ENCODE results near the gene WDR46. TPM values are rescaled to one million over a fixed set of nuclear protein-coding genes. Genes with fewer than 3 reads are reported as not detected.

The WDR46 gene
- total RNA-seq, 6 experiments from 2014 or later, result 71.0 to 89.9 (median 74.6) TPM

DNA sequence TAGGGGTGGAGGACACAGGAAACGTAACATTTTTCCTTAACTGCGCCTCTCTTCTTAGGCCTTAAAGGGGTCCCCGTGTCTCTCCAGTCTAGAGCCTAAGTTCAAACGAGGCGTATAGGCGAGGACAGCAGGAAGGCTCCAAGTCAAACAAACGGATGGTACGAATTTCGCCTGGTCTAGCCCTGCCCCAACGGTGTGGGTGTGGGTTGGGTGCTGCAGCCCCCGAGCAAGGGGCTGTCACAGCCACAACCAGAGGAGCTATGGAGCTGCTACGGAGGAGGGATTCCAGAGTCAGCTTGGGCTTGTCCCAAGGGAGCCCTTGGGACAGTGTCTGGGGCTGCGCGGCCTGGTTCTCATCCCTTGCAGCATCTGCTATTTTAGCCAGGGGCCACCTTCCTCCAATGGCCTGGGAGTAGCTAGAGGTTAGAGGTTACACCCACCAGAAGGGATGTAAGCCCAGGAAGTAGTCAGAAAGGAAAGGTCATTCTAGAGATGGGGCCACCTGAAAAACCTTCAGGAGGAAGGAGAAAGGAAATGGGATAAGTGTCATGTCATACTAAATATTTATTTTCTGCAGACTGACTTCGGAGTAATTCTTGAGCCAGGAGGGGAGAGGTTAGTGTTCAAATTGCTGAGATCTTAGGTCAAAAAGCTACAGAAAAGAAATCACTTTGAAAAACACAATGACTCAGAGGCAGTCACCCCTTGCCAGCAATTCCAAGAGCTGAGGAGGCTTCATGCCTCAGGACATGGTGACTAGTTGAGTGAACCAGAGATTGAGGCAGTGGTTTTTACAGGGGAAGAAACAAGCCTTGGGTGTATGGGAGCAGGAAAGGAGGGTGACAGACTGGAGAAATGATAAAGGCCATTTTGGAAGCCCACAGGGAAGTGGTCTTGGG lies 39.1 kb downstream of the WDR46 start:
- peak overlapping the region; percentile 89 for H3K4me3 Mint-ChIP-seq
- peak overlapping the region; percentile 99 for H3K27ac Mint-ChIP-seq
- H3K9me3 Mint-ChIP-seq, result no peaks in the 10 kb centered on the region
- H3K4me1 Mint-ChIP-seq (ENCODE audit: low read depth), result peaks cover 62% of the 10 kb centered on the region
- TF ChIP-seq, protein P1, sequence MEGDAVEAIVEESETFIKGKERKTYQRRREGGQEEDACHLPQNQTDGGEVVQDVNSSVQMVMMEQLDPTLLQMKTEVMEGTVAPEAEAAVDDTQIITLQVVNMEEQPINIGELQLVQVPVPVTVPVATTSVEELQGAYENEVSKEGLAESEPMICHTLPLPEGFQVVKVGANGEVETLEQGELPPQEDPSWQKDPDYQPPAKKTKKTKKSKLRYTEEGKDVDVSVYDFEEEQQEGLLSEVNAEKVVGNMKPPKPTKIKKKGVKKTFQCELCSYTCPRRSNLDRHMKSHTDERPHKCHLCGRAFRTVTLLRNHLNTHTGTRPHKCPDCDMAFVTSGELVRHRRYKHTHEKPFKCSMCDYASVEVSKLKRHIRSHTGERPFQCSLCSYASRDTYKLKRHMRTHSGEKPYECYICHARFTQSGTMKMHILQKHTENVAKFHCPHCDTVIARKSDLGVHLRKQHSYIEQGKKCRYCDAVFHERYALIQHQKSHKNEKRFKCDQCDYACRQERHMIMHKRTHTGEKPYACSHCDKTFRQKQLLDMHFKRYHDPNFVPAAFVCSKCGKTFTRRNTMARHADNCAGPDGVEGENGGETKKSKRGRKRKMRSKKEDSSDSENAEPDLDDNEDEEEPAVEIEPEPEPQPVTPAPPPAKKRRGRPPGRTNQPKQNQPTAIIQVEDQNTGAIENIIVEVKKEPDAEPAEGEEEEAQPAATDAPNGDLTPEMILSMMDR (IDR thresholded peaks at IDR 0.05), result no peak
- peaks cover 6% of the 10 kb centered on the region for H3K27me3 Mint-ChIP-seq (ENCODE audit: insufficient read depth)
- H3K36me3 Mint-ChIP-seq (ENCODE audit: low read depth), result peaks cover 20% of the 10 kb centered on the region
- DNase-seq, result peak; percentile 96

GRCh38 chr6:33248932-33249731 lies 39.9 kb downstream of the WDR46 start:
- Mint-ChIP-seq H3K4me3 (peak overlapping the region; percentile 89), H3K4me1 (ENCODE audit: low read depth) (peaks cover 62% of the 10 kb centered on the region), H3K27ac (peak overlapping the region; percentile 99), H3K27me3 (ENCODE audit: insufficient read depth) (peaks cover 6% of the 10 kb centered on the region), H3K36me3 (ENCODE audit: low read depth) (peaks cover 20% of the 10 kb centered on the region), H3K9me3 (no peaks in the 10 kb centered on the region)
- DNase-seq, result peak; percentile 99
- TF ChIP-seq, protein P1 (IDR thresholded peaks at IDR 0.05), result peak; percentile 47

DNA sequence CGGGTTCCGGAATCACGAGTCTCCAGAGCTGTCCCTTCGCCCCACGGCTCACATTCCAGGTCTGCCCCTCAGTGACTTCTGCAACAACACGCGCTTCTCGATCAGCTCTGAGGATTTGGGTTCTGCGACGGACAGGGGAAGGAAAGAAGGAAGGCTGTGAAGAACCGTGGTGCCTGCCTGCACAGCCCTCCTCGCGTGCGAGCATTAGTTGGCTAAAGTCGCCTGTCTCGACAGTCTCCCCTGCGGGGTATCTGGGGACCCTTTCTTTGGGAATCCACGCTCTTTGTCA lies 40.5 kb downstream of the WDR46 start:
- TF ChIP-seq, protein P1 (IDR thresholded peaks at IDR 0.05), result no peak; the same call in none of the 2 replicates
- peak; percentile 46 for DNase-seq
- Mint-ChIP-seq H3K4me3 (peak overlapping the region; percentile 89), H3K9me3 (no peaks in the 10 kb centered on the region), H3K36me3 (ENCODE audit: low read depth) (peaks cover 20% of the 10 kb centered on the region), H3K27me3 (ENCODE audit: insufficient read depth) (peaks cover 6% of the 10 kb centered on the region), H3K27ac (peak overlapping the region; percentile 99), H3K4me1 (ENCODE audit: low read depth) (peaks cover 62% of the 10 kb centered on the region)

DNA sequence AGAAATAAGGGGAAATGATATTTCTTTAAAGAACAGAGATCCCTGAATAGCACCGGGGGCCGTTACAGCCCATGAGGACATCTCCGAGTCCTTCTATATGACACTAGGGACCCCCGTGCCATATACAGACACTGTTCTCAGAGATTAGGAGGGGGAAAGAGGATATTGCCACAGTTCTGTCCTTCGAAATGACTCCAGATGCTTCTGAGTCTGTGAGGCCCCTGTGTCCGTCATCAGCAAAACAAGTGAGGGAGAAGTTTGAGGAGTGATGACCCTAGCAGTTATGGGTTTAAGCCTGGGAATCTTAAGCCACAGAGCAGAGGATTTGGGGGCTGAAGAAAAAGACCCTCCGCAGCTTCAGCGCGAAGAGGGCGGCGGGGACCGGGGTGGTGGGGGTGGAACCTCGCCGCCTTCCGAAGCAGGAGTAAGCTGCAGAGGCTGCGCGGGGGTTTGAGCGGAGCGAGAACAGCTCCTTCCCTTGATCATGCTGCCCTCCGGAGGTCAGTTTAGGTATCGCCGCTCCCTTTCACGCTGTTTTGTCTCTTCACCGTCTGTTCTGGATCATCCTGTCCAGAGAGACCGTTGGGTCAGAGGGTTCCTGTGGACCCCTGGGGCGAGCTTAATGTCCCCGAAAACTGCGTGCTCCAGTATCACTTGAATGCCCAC lies 40.9 kb downstream of the WDR46 start:
- peaks cover 6% of the 10 kb centered on the region for H3K27me3 Mint-ChIP-seq (ENCODE audit: insufficient read depth)
- peaks cover 20% of the 10 kb centered on the region for H3K36me3 Mint-ChIP-seq (ENCODE audit: low read depth)
- H3K9me3 Mint-ChIP-seq, result no peaks in the 10 kb centered on the region
- H3K27ac Mint-ChIP-seq, result peak overlapping the region; percentile 99
- DNase-seq, result peak; percentile 75
- TF ChIP-seq, protein P1 (IDR thresholded peaks at IDR 0.05), result peak; percentile 98
- peak overlapping the region; percentile 89 for H3K4me3 Mint-ChIP-seq
- H3K4me1 Mint-ChIP-seq (ENCODE audit: low read depth), result peaks cover 61% of the 10 kb centered on the region

DNA sequence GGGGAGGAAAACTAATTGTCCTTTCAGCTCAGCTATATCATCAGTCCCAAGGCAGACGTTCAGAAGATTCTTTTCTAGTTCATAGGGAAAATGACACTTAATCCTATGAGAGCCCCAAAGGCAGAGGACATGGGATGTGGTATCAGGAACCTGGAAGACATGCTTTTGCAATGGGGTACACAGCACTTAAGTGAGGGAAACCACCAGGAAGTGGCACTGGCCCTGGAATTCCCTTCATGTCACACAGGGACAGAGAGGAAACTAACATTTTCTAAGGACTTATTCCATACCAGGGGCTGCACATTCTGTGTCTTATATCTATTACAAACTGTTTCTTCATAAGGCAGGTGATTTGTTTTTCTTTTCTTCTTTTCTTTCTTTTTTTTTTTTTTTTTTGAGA lies 45.6 kb downstream of the WDR46 start:
- Mint-ChIP-seq H3K27ac (no peak overlapping the region), H3K4me3 (no peak overlapping the region), H3K4me1 (ENCODE audit: low read depth) (peaks cover 23% of the 10 kb centered on the region), H3K9me3 (no peaks in the 10 kb centered on the region), H3K36me3 (ENCODE audit: low read depth) (no peaks in the 10 kb centered on the region), H3K27me3 (ENCODE audit: insufficient read depth) (peaks cover 12% of the 10 kb centered on the region)
- TF ChIP-seq, protein P1 (IDR thresholded peaks at IDR 0.05), result no peak
- DNase-seq, result no peak

Measured in HFFc6 (cell line).